HS-5 (cell line): ENCODE data around the gene FAM133A.

Experiments
- DNase-seq: peaks from one replicate; pipeline ENCODE4 v3.0.0-alpha.2; 2012; ENCODE audit warnings: low read depth

Gene FAM133A

DNA sequence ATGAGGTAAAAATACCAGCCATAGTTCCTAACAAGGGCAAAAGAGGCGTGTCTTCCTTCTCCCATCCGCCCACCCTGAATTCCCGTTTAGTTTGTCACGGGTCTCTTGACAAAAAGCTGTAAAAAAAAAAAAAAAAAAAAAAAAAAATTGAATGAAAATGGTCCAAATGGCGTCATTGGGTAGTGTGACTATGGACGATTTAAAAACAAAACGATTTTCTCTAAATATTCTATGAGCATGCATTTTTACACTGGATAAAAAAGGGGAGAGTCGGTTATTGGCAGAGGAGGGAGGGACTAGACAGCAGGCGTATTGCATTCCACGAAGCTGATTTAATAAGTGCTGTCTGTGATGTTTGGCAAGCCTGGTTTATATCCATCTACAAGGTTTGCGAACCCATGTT is at the start of gene FAM133A:
TSS of gene FAM133A (plus strand) at position 338 of the 403 bp plus-strand sequence. CDS start 35,214 bp downstream, outside the sequence.
- no peak for DNase-seq

DNA sequence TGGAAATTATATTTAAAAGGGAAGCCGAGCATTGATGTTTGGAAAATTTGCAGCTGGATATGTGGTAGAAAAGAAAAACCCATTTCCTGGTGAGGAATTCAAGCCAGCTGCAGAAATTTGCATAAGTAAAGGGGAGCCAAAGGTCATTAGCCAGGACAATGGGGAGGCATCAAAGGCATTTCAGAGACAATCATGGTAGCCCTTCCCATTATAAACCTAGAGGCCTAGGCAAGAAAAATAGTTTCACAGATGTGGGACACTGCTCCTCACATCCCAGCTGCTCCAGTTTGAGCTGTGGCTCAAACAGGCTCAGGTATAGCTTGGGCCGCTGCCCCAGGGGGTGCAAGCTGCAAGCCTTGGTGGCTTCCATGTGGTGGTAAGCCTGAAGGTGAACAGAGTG is 36.4 kb upstream of the FAM133A start:
- DNase-seq: no peak

DNA sequence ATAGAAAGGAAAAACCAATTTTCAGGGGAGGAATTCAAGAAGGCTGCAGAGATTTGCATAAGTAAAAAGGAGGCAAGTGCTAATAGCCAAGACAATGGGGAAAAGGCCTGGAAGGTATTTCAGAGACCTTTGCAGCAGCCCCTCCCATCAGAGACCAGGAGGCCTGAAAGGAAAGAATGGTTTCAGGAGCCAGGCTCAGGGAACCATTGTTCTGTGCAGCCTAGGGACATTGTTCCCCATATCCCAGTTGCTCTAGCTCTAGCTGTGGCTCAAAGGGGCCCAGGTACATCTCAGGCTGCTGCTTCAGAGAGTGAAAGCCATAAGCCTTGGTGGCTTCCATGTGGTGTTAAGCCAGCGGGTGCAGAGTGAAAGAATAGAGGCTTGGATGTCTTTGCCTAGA is 24.6 kb upstream of the FAM133A start:
- DNase-seq: no peak

DNA sequence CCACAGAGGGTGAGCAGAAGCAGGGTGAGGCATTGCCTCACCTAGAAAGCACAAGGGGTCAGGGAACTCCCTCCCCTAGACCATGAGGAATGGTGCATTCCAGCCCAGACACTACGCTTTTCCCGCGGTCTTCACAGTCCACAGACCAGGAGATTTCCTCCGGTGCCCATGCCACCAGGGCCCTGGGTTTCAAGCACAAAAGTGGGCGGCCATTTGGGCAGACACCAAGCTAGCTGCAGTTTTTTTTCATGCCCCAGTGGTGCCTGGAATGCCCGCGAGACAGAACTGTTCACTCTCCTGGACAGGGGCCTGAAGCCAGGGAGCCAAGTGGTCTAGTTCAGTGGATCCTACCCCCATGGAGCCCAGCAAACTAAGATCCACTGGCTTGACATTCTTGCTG is 13.4 kb upstream of the FAM133A start:
- no peak for DNase-seq

DNA sequence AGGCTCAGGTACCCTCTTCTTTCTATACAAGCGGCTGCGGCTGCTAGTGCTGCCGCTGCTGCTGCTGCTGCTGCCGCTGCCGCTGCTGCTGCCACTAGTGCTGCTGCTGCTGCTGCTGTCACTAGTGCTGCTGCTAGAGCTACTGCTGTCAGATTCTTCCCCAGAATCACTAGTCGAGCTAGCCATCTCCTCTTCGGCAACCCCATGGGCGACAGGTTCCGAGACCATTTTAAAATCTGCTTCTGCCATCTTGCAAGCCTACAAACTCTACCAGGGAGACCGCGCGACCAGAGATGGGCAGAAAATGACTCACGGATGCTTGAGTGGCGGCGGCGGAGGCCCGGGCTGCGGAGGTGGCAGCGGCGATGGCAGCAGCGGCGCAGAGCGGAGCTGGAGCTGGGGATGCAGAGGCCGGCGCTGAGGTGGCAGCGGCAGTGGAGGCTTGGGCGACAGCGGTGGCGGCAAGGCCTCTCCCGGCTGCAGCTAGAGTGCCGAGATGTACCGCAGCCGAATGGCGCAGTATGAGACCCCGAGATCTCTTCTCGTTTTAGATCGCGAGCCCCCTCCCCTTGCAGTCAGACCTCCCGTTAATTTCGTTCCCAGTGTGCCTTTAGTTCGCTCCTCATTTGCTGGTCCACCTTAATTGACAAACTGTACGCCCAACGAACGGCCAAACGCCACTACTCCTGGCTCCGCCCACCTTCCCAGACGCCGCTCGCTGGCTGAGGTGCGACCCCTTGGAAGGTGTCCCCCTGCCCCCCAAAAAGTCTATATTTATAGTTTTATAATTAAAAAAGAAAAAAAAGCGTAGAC is 744 bp upstream of the FAM133A start, which contains the start of gene NAP1L3:
TSS of gene NAP1L3 (minus strand) at position 523 of the 813 bp plus-strand sequence. CDS start at position 249, 274 bp downstream.
- no peak for DNase-seq

DNA sequence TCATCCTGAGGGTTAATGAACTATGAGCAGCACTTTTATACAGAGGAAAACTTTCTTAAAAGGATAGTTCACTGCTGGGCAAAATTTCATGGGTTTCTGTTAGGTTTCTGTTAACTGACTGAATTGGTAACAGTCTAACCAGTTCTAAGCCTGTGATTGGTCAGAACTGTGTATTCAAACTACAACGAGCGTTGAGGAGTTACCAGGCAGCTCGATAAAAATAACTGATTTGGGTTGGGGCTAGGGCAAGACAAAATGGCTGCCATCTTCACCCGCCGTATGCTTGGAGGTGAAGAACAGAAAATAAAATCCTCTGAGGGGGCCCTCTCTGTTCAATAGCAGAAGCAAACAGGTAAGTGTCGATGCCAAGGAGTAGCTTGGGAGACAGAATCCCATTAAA is 22.0 kb downstream of the FAM133A start:
- DNase-seq: no peak

DNA sequence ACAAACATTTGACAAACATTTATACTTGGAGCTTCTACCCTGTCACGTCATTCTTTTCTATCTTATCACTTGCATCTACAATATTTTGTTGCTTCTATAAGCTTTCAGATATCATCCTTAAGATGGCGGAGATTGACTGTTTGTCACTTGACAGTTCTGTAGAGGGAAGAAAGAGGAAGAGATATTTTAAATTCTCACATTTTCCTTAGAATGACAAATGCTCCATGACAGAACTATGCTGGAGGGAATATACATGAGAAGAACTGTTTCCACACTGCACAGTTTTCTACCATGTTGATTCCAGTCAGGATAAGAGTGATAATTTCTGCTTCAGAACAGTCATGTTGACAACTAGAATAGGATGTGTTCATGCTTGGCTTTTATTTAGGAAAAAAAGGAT is 29.7 kb downstream of the FAM133A start:
- no peak for DNase-seq

DNA sequence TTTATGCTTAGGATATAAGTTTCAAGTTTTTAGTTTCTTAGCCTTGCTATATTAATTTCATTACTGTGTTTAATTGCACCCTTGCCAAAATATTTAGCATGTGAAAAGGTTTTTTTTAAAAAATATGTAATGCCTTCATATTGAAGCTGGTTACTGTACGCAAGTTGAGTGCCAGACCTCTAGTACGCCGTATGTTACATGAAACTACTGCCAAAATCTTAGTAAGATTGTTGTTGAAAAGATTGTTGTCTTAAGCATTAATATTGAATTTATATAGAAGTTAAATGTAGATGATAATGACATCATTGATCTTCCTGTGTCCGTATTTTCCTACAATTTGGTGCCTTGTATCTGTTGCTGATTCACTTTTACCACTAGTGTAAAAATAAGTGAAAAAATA is 37.1 kb downstream of the FAM133A start:
- no peak for DNase-seq

DNA sequence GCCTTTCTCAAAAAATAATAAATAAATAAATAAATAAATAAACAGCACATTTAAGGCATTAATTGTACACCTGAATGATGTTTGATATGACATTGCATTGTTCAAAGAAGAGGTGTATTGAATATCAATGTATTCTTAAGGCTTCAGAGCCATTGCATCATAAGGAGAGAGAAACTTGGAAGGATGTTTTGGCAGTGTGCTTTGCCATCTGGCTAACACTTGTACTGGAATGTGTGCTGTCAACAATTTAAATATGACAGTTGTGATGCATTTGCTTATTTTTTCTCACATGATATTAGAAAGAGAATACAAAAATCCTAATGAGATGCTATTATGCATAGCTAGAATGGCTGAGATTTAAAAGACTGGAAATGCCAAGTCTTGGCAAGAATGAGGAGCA is 67.8 kb downstream of the FAM133A start:
- no peak for DNase-seq

DNA sequence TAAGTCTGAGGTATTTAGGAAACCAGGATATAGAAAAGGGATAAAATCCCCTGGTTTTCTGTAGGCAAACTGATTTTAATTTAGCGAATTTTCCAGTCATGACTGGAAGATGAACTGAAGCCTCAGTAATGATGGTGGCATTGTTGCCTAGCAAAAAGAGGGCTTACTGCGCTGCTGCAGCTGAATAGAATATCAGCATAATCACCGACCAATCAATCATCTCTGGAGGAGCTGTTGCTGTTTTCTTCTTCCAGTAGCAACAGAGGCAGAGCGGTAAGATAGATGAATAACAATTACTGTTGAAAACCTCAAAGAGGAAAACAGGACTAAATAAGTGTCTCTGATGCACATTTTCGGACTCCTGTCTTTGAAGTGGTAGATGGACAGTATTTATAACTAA is 86.2 kb downstream of the FAM133A start:
- DNase-seq: no peak
